ENCODE results near the gene COMTD1. TPM values are rescaled to one million over a fixed set of nuclear protein-coding genes. Genes with fewer than 3 reads are reported as not detected.

The COMTD1 gene
- polyA plus RNA-seq, 1 donor (not counting 4 experiments of a cell fraction or from before 2014, with no cell fraction given), result 6.2 TPM

DNA sequence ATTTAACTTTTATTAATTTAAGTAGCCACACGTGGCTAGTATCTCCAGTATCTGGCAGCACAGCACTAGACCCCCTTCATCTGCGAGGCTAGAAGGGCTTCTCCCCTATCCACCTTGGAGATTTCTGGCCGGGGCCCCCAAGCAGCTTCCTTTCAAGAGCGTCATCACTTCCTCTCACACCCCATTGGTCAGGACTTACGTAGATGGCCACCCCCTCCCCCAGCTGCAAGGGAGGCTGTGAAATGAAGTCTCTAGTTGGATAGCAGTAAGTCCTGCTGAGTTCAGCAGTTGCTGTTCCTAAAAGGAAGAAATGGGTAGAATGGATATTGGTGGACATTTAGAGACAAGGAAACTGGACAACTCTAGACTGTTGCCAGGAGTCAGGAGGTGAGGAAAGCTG lies 33.8 kb upstream of the COMTD1 start:
- no peaks in the 10 kb centered on the region for H3K4me1 ChIP-seq (ENCODE audit: control insufficient read depth, extremely low read depth, insufficient read depth, low read length)
- H3K27me3 ChIP-seq (ENCODE audit: control insufficient read depth, extremely low read depth, insufficient read depth, low read length), result no peaks in the 10 kb centered on the region
- TF ChIP-seq, protein P1, sequence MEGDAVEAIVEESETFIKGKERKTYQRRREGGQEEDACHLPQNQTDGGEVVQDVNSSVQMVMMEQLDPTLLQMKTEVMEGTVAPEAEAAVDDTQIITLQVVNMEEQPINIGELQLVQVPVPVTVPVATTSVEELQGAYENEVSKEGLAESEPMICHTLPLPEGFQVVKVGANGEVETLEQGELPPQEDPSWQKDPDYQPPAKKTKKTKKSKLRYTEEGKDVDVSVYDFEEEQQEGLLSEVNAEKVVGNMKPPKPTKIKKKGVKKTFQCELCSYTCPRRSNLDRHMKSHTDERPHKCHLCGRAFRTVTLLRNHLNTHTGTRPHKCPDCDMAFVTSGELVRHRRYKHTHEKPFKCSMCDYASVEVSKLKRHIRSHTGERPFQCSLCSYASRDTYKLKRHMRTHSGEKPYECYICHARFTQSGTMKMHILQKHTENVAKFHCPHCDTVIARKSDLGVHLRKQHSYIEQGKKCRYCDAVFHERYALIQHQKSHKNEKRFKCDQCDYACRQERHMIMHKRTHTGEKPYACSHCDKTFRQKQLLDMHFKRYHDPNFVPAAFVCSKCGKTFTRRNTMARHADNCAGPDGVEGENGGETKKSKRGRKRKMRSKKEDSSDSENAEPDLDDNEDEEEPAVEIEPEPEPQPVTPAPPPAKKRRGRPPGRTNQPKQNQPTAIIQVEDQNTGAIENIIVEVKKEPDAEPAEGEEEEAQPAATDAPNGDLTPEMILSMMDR (optimal IDR thresholded peaks at IDR 0.05 in 1 of 3, IDR thresholded peaks at IDR 0.05 in 1 of 3, conservative IDR thresholded peaks at IDR 0.05 in 1 of 3; ENCODE audit: extremely low read depth in 1 of 3, insufficient read depth in 2 of 3, low read length in 3 of 3), result no peak
- TF ChIP-seq EZH2 (IDR thresholded peaks at IDR 0.05; ENCODE audit: low read length), result no peak
- no peak overlapping the region for H3K4me3 ChIP-seq (ENCODE audit: control insufficient read depth in 2 of 3, extremely low read depth in 1 of 3, insufficient read depth in 2 of 3, low read depth in 1 of 3, low read length in 3 of 3)
- no peak overlapping the region for H2AFZ ChIP-seq (ENCODE audit: control insufficient read depth, low read length)
- FAIRE-seq (no peak), DNase-seq (ENCODE audit: low read depth, low spot score) (no peak)
- H3K9ac ChIP-seq (ENCODE audit: control insufficient read depth, extremely low read depth, insufficient read depth, low read length), result no peak overlapping the region
- H3K27ac ChIP-seq (ENCODE audit: control insufficient read depth, insufficient read depth, low read length), result no peak overlapping the region
- no peaks in the 10 kb centered on the region for H3K79me2 ChIP-seq (ENCODE audit: control insufficient read depth, insufficient read depth, low read length)
- dilution Hi-C loops (cut with MboI; ENCODE audit: extremely low pct_ligation_motif_present, low sequenced_read_pairs), result no loop called here
- no peaks in the 10 kb centered on the region for H3K9me1 ChIP-seq (ENCODE audit: control insufficient read depth, extremely low read depth, insufficient read depth, low read length)
- no peak overlapping the region for H3K4me2 ChIP-seq (ENCODE audit: control insufficient read depth, extremely low read depth, insufficient read depth, low read depth, low read length)
- no peaks in the 10 kb centered on the region for H4K20me1 ChIP-seq (ENCODE audit: control insufficient read depth, extremely low read depth, insufficient read depth, low read length)
- no peaks in the 10 kb centered on the region for H3K9me3 ChIP-seq (ENCODE audit: control insufficient read depth, low read depth, low read length)
- H3K36me3 ChIP-seq (ENCODE audit: control insufficient read depth in 2 of 2, extremely low read depth in 1 of 2, insufficient read depth in 2 of 2, low read length in 2 of 2), result no peaks in the 10 kb centered on the region

DNA sequence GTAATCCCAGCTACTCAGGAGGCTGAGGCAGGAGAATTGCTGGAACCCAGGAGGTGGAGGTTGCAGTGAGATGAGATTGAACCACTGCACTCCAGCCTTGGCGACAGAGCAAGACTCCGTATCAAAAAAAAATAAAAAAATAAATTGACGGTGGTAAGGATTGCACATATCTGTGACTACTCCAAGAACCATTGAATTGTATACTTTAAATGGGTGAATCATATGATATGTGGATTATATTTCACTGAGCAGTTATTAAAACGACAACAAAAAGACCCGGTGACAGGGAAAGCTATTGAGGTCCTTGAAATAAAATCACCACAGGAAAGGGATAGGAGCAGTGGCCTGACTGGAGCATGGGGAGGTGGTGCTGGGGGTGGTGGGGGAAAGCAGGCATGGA lies 31.2 kb upstream of the COMTD1 start:
- Histone ChIP-seq H3K4me2 (ENCODE audit: control insufficient read depth, extremely low read depth, insufficient read depth, low read depth, low read length) (no peak overlapping the region), H4K20me1 (ENCODE audit: control insufficient read depth, extremely low read depth, insufficient read depth, low read length) (no peaks in the 10 kb centered on the region), H3K27ac (ENCODE audit: control insufficient read depth, insufficient read depth, low read length) (no peak overlapping the region), H3K79me2 (ENCODE audit: control insufficient read depth, insufficient read depth, low read length) (no peaks in the 10 kb centered on the region), H3K36me3 (ENCODE audit: control insufficient read depth in 2 of 2, extremely low read depth in 1 of 2, insufficient read depth in 2 of 2, low read length in 2 of 2) (no peaks in the 10 kb centered on the region), H2AFZ (ENCODE audit: control insufficient read depth, low read length) (no peak overlapping the region), H3K9ac (ENCODE audit: control insufficient read depth, extremely low read depth, insufficient read depth, low read length) (no peak overlapping the region), H3K9me3 (ENCODE audit: control insufficient read depth, low read depth, low read length) (no peaks in the 10 kb centered on the region), H3K9me1 (ENCODE audit: control insufficient read depth, extremely low read depth, insufficient read depth, low read length) (no peaks in the 10 kb centered on the region), H3K4me3 (ENCODE audit: control insufficient read depth in 2 of 3, extremely low read depth in 1 of 3, insufficient read depth in 2 of 3, low read depth in 1 of 3, low read length in 3 of 3) (no peak overlapping the region), H3K27me3 (ENCODE audit: control insufficient read depth, extremely low read depth, insufficient read depth, low read length) (no peaks in the 10 kb centered on the region), H3K4me1 (ENCODE audit: control insufficient read depth, extremely low read depth, insufficient read depth, low read length) (peaks cover 3% of the 10 kb centered on the region)
- dilution Hi-C loops (cut with MboI; ENCODE audit: extremely low pct_ligation_motif_present, low sequenced_read_pairs), result no loop called here
- DNase-seq (ENCODE audit: low read depth, low spot score) (no peak), FAIRE-seq (no peak)
- TF ChIP-seq, protein P1 (optimal IDR thresholded peaks at IDR 0.05 in 1 of 3, IDR thresholded peaks at IDR 0.05 in 1 of 3, conservative IDR thresholded peaks at IDR 0.05 in 1 of 3; ENCODE audit: extremely low read depth in 1 of 3, insufficient read depth in 2 of 3, low read length in 3 of 3), result no peak
- TF ChIP-seq EZH2 (IDR thresholded peaks at IDR 0.05; ENCODE audit: low read length), result no peak
